Measurements from ENCODE around the gene BMX.

BMX gene

GRCh38 chrX:15547356-15547755, 46.7 kb downstream of the BMX start:
- Histone ChIP-seq H3K36me3 (no peaks in the 10 kb centered on the region), H3K4me3 (ENCODE audit: low read depth, low read length) (no peak overlapping the region), H3K4me1 (no peaks in the 10 kb centered on the region), H3K27me3 (no peaks in the 10 kb centered on the region), H3K9me3 (no peaks in the 10 kb centered on the region)
- no peak for DNase-seq
- TF ChIP-seq CTCF (IDR thresholded peaks at IDR 0.05; ENCODE audit: low read depth, low read length), result no peak

GRCh38 chrX:15549189-15550012, 48.8 kb downstream of the BMX start:
- TF ChIP-seq CTCF (IDR thresholded peaks at IDR 0.05; ENCODE audit: low read depth, low read length), result no peak
- H3K4me1 ChIP-seq, result no peaks in the 10 kb centered on the region
- H3K27me3 ChIP-seq, result no peaks in the 10 kb centered on the region
- H3K4me3 ChIP-seq (ENCODE audit: low read depth, low read length), result no peak overlapping the region
- no peaks in the 10 kb centered on the region for H3K36me3 ChIP-seq
- no peaks in the 10 kb centered on the region for H3K9me3 ChIP-seq
- no peak for DNase-seq

GRCh38 chrX:15559227-15559626, 58.6 kb downstream of the BMX start:
- Histone ChIP-seq H3K9me3 (no peaks in the 10 kb centered on the region), H3K4me3 (ENCODE audit: low read depth, low read length) (no peak overlapping the region), H3K4me1 (no peaks in the 10 kb centered on the region), H3K36me3 (no peaks in the 10 kb centered on the region), H3K27me3 (no peaks in the 10 kb centered on the region)
- no peak for DNase-seq
- TF ChIP-seq CTCF (IDR thresholded peaks at IDR 0.05; ENCODE audit: low read depth, low read length), result no peak

- Histone ChIP-seq H3K4me1 (no peaks in the 10 kb centered on the region), H3K4me3 (ENCODE audit: low read depth, low read length) (no peak overlapping the region), H3K9me3 (no peaks in the 10 kb centered on the region), H3K36me3 (no peaks in the 10 kb centered on the region), H3K27me3 (no peaks in the 10 kb centered on the region)
- no peak for TF ChIP-seq CTCF (IDR thresholded peaks at IDR 0.05; ENCODE audit: low read depth, low read length)
- no peak for DNase-seq
Observed at GRCh38 chrX:15560924-15561323, 60.3 kb downstream of the BMX start.

- Histone ChIP-seq H3K36me3 (no peaks in the 10 kb centered on the region), H3K27me3 (no peaks in the 10 kb centered on the region)
- no peak for TF ChIP-seq CTCF (IDR thresholded peaks at IDR 0.05; ENCODE audit: low read depth, low read length)
Observed at GRCh38 chrX:15563056-15563455, 62.4 kb downstream of the BMX start.

GRCh38 chrX:15564981-15565579, 64.5 kb downstream of the BMX start:
- peak; percentile 68 for TF ChIP-seq CTCF (IDR thresholded peaks at IDR 0.05; ENCODE audit: low read depth, low read length)
- DNase-seq, result peak; percentile 50
- Histone ChIP-seq H3K9me3 (no peaks in the 10 kb centered on the region), H3K4me3 (ENCODE audit: low read depth, low read length) (no peak overlapping the region), H3K36me3 (no peaks in the 10 kb centered on the region), H3K27me3 (no peaks in the 10 kb centered on the region), H3K4me1 (no peaks in the 10 kb centered on the region)

More at GRCh38 chrX:15563056-15563455, 62.4 kb downstream of the BMX start:
- Histone ChIP-seq H3K4me1 (no peaks in the 10 kb centered on the region), H3K4me3 (ENCODE audit: low read depth, low read length) (no peak overlapping the region), H3K9me3 (no peaks in the 10 kb centered on the region)
- no peak for DNase-seq
